Measurements from ENCODE around the gene CYB561D2.
"Not testable (repeated sequence)": the region's sequence is repeated elsewhere in the genome, so short reads cannot be mapped to it uniquely, and the experiment has no call there.

CYB561D2 gene

GRCh38 chr3:50350527-50351322 is at the start of gene CYB561D2, which contains the start of gene NPRL2:
Gene CYB561D2, plus strand, starts transcription at chr3:50350862. Its CDS starts 572 bp downstream, at chr3:50351434.
Gene NPRL2, minus strand, starts transcription at chr3:50350775. Its CDS starts 123 bp downstream, at chr3:50350652.
- peaks cover 48 to 84% of the 10 kb centered on the region in 2 donors for H3K4me1 Mint-ChIP-seq
- peak; percentile 90 to 93 for ATAC-seq (replicated peaks)
- peak within 1 kb of the TSS; percentile 99 for H3K27ac Mint-ChIP-seq
- H3K4me3 Mint-ChIP-seq: peak within 1 kb of the TSS; percentile 85 to 92
- DNase-seq: peak; percentile 98
- peaks cover 24 to 46% of the 10 kb centered on the region in 2 donors for H3K36me3 Mint-ChIP-seq
- no peaks in the 10 kb centered on the region for H3K27me3 Mint-ChIP-seq
- no peaks in the 10 kb centered on the region for H3K9me3 Mint-ChIP-seq

- Mint-ChIP-seq H3K4me1 (peaks cover 25 to 34% of the 10 kb centered on the region in 2 donors), H3K36me3 (peaks cover 3 to 6% of the 10 kb centered on the region in 2 donors), H3K27ac (peak overlapping the region; percentile 22), H3K27me3 (no peaks in the 10 kb centered on the region), H3K9me3 (no peaks in the 10 kb centered on the region), H3K4me3 (no peak overlapping the region)
- ATAC-seq (replicated peaks) (no peak), DNase-seq (no peak)
These were observed 48.3 kb upstream of the CYB561D2 start for GRCh38 chr3:50302095-50303012.

GRCh38 chr3:50303013-50303815 is 47.4 kb upstream of the CYB561D2 start, which contains the start of gene HYAL1:
Gene HYAL1, minus strand, starts transcription at chr3:50303574. Its CDS starts 618 bp downstream, at chr3:50302956.
- ATAC-seq (replicated peaks): no peak
- H3K27me3 Mint-ChIP-seq: no peaks in the 10 kb centered on the region
- H3K4me1 Mint-ChIP-seq: peaks cover 22 to 25% of the 10 kb centered on the region in 2 donors
- H3K4me3 Mint-ChIP-seq: no peak within 1 kb of the TSS
- H3K36me3 Mint-ChIP-seq: peaks cover under 1 to 6% of the 10 kb centered on the region in 2 donors
- no peak for DNase-seq
- H3K9me3 Mint-ChIP-seq: no peaks in the 10 kb centered on the region
- H3K27ac Mint-ChIP-seq: peak within 1 kb of the TSS; percentile 22

GRCh38 chr3:50304601-50305000 is 46.1 kb upstream of the CYB561D2 start:
- H3K4me3 Mint-ChIP-seq: no peak overlapping the region
- no peak for ATAC-seq (replicated peaks)
- H3K36me3 Mint-ChIP-seq: peaks cover 0 to 3% of the 10 kb centered on the region in 2 donors
- peaks cover 18 to 22% of the 10 kb centered on the region in 2 donors for H3K4me1 Mint-ChIP-seq
- H3K27ac Mint-ChIP-seq: no peak overlapping the region
- no peak for DNase-seq
- H3K27me3 Mint-ChIP-seq: no peaks in the 10 kb centered on the region
- H3K9me3 Mint-ChIP-seq: no peaks in the 10 kb centered on the region

GRCh38 chr3:50312041-50312440 is 38.6 kb upstream of the CYB561D2 start:
- not testable (repeated sequence) for H3K9me3 Mint-ChIP-seq; H3K27ac Mint-ChIP-seq; ATAC-seq (replicated peaks); H3K4me3 Mint-ChIP-seq; DNase-seq; H3K27me3 Mint-ChIP-seq
- Mint-ChIP-seq H3K4me1 (peaks cover 11 to 14% of the 10 kb centered on the region in 2 donors), H3K36me3 (peaks cover 12 to 16% of the 10 kb centered on the region in 2 donors)

GRCh38 chr3:50314342-50314741 is 36.3 kb upstream of the CYB561D2 start:
- Mint-ChIP-seq H3K4me3 (no peak overlapping the region), H3K9me3 (no peaks in the 10 kb centered on the region), H3K27me3 (no peaks in the 10 kb centered on the region), H3K36me3 (peaks cover 18 to 31% of the 10 kb centered on the region in 2 donors), H3K4me1 (peaks cover 23 to 29% of the 10 kb centered on the region in 2 donors), H3K27ac (no peak overlapping the region)
- ATAC-seq (replicated peaks) (no peak), DNase-seq (no peak)

- Mint-ChIP-seq H3K9me3 (no peaks in the 10 kb centered on the region), H3K4me1 (peaks cover 26 to 34% of the 10 kb centered on the region in 2 donors), H3K36me3 (peaks cover 21 to 31% of the 10 kb centered on the region in 2 donors), H3K27me3 (no peaks in the 10 kb centered on the region), H3K4me3 (no peak overlapping the region), H3K27ac (no peak overlapping the region)
- DNase-seq (no peak), ATAC-seq (replicated peaks) (no peak)
These were observed 35.8 kb upstream of the CYB561D2 start for GRCh38 chr3:50314816-50315215.

GRCh38 chr3:50316657-50317242 is 33.9 kb upstream of the CYB561D2 start:
- H3K27me3 Mint-ChIP-seq: no peaks in the 10 kb centered on the region
- H3K36me3 Mint-ChIP-seq: peaks cover 21 to 30% of the 10 kb centered on the region in 2 donors
- ATAC-seq (replicated peaks): no peak
- no peaks in the 10 kb centered on the region for H3K9me3 Mint-ChIP-seq
- DNase-seq: no peak
- H3K4me1 Mint-ChIP-seq: peaks cover 33 to 46% of the 10 kb centered on the region in 2 donors
- H3K4me3 Mint-ChIP-seq: peak overlapping the region in 1 of 2 donors; percentile 30
- H3K27ac Mint-ChIP-seq: peak overlapping the region; percentile 26

- Mint-ChIP-seq H3K4me1 (peaks cover 34 to 51% of the 10 kb centered on the region in 2 donors), H3K27me3 (no peaks in the 10 kb centered on the region), H3K9me3 (no peaks in the 10 kb centered on the region), H3K27ac (no peak overlapping the region), H3K36me3 (peaks cover 21 to 30% of the 10 kb centered on the region in 2 donors), H3K4me3 (no peak overlapping the region)
- no peak for DNase-seq
- no peak for ATAC-seq (replicated peaks)
These were observed 33.4 kb upstream of the CYB561D2 start for GRCh38 chr3:50317300-50317699.

GRCh38 chr3:50318163-50318562 is 32.5 kb upstream of the CYB561D2 start:
- peaks cover 36 to 60% of the 10 kb centered on the region in 2 donors for H3K4me1 Mint-ChIP-seq
- peaks cover 21 to 33% of the 10 kb centered on the region in 2 donors for H3K36me3 Mint-ChIP-seq
- H3K4me3 Mint-ChIP-seq: no peak overlapping the region
- H3K9me3 Mint-ChIP-seq: no peaks in the 10 kb centered on the region
- ATAC-seq (replicated peaks) (no peak), DNase-seq (no peak)
- H3K27ac Mint-ChIP-seq: no peak overlapping the region
- no peaks in the 10 kb centered on the region for H3K27me3 Mint-ChIP-seq

- H3K4me3 Mint-ChIP-seq: no peak overlapping the region
- peaks cover 41 to 64% of the 10 kb centered on the region in 2 donors for H3K4me1 Mint-ChIP-seq
- H3K27ac Mint-ChIP-seq: no peak overlapping the region
These were observed 32.0 kb upstream of the CYB561D2 start for GRCh38 chr3:50318615-50319014.

GRCh38 chr3:50319181-50319893 is 31.3 kb upstream of the CYB561D2 start:
- no peak for ATAC-seq (replicated peaks)
- peaks cover 21 to 41% of the 10 kb centered on the region in 2 donors for H3K36me3 Mint-ChIP-seq
- H3K4me3 Mint-ChIP-seq: peak overlapping the region in 1 of 2 donors; percentile 27

More at GRCh38 chr3:50318615-50319014, 32.0 kb upstream of the CYB561D2 start:
- ATAC-seq (replicated peaks): no peak
- no peaks in the 10 kb centered on the region for H3K27me3 Mint-ChIP-seq
- no peaks in the 10 kb centered on the region for H3K9me3 Mint-ChIP-seq
- H3K36me3 Mint-ChIP-seq: peaks cover 21 to 36% of the 10 kb centered on the region in 2 donors
- no peak for DNase-seq

More at GRCh38 chr3:50319181-50319893, 31.3 kb upstream of the CYB561D2 start:
- Mint-ChIP-seq H3K9me3 (no peaks in the 10 kb centered on the region), H3K27me3 (no peaks in the 10 kb centered on the region), H3K4me1 (peaks cover 43 to 71% of the 10 kb centered on the region in 2 donors), H3K27ac (no peak overlapping the region)
- no peak for DNase-seq

Data from stimulated activated naive B cell treated with anti-CD40 and anti-IgM and Interleukin-4, amounts not matched to agents 10 μg/mL and 1 μg/mL and 100 μg/mL, for 72 hours (primary cell).